GM12878 (cell line): ENCODE results near the gene AFF1. TPM values are rescaled to one million over a fixed set of nuclear protein-coding genes. Genes with fewer than 3 reads are reported as not detected.

ENCODE experiments used
- ATAC-seq: fragments of 200-7000 bp; cut with Tn5 transposase; 3 replicates; pipeline ENCODE4 v1.9.1; 2020; ENCODE audit warnings: mild to moderate bottlenecking, moderate library complexity
- BruUV-seq: library from RNA; stranded (reverse); fragments of 400-500 nt; replicated peaks from 2 replicates; lab custom pipeline; 2021; lab: Mats Ljungman, UMichigan
- CTCF ChIA-PET: fragments of 300-600 bp; sonication (Branson Sonifier 250); formaldehyde crosslinking; extraction: SDS; loops from one replicate; lab custom pipeline; 2021; ENCODE audit warnings: inconsistent platforms; lab: Yijun Ruan, JAX
- POLR2A ChIA-PET: fragments of 350-600 bp; formaldehyde crosslinking; extraction: SDS; loops from one replicate; lab custom pipeline; 2021; ENCODE audit warnings: inconsistent platforms; lab: Charles Lee
- RAD21 ChIA-PET: fragments of 300-600 bp; sonication (Branson Sonifier 250); formaldehyde crosslinking; loops from one replicate; lab custom pipeline; 2023; ENCODE audit warnings: antibody characterized with exemption; ENCODE audit not compliant: unreplicated experiment; lab: Charles Lee
- SMC1A ChIA-PET: fragments of 300-600 bp; sonication (Branson Sonifier 250); formaldehyde crosslinking; loops from one replicate; lab custom pipeline; 2023; ENCODE audit not compliant: unreplicated experiment, uncharacterized antibody; lab: Charles Lee
- DNase-seq: peaks from one replicate; pipeline ENCODE4 v3.0.0-alpha.2; 2011; ENCODE audit warnings: low read depth, low spot score
- FAIRE-seq: peaks from 3 replicates; lab custom pipeline; 2011; peaks lifted over from hg19 to GRCh38; lab: Jason Lieb, UNC
- H2AFZ ChIP-seq: 2 replicates; pipeline ENCODE4 v1.6.0; 2011; ENCODE audit warnings: low read depth, low read length, control low read depth; ENCODE audit not compliant: control insufficient read depth
- H3K27ac ChIP-seq: 2 replicates; pipeline ENCODE4 v1.5.1; 2011; ENCODE audit warnings: control low read depth; ENCODE audit not compliant: control insufficient read depth, insufficient read depth
- H3K27me3 ChIP-seq, 2 experiments: replicated peaks in 1 of 2; 2 replicates each; pipeline versions ENCODE4 v1.6.0 to v1.6.1; 2011; ENCODE audit warnings: low read length in 1 of 2; ENCODE audit not compliant: control insufficient read depth in 2 of 2, insufficient read depth in 2 of 2
- H3K36me3 ChIP-seq, 2 experiments: 2 replicates each; pipeline ENCODE4 v1.5.1; 2011; ENCODE audit warnings: low read length in 1 of 2; ENCODE audit not compliant: control insufficient read depth in 2 of 2, insufficient read depth in 2 of 2
- H3K4me1 ChIP-seq: 2 replicates; pipeline ENCODE4 v1.6.1; 2011; ENCODE audit warnings: mild to moderate bottlenecking, low read length, moderate library complexity, mixed read lengths; ENCODE audit not compliant: control insufficient read depth, insufficient read depth
- H3K4me2 ChIP-seq: 2 replicates; pipeline ENCODE4 v1.6.0; 2011; ENCODE audit warnings: control low read depth; ENCODE audit not compliant: control insufficient read depth, insufficient read depth
- H3K4me3 ChIP-seq: fragments of 200-600 bp; sonication (generic); 2 replicates; pipeline ENCODE4 v1.5.1; 2016
- H3K79me2 ChIP-seq: 2 replicates; pipeline ENCODE4 v1.6.0; 2011; ENCODE audit warnings: low read length; ENCODE audit not compliant: control insufficient read depth, insufficient read depth
- H3K9ac ChIP-seq: 2 replicates; pipeline ENCODE4 v1.8.0; 2011; ENCODE audit warnings: low read length, control low read depth, mixed read lengths; ENCODE audit not compliant: control insufficient read depth, insufficient read depth
- H3K9me3 ChIP-seq: replicated peaks from 3 replicates; pipeline ENCODE4 v1.5.1; 2011; ENCODE audit warnings: mild to moderate bottlenecking, low read length; ENCODE audit not compliant: control insufficient read depth, insufficient read depth
- H4K20me1 ChIP-seq: 2 replicates; pipeline ENCODE4 v1.6.0; 2011; ENCODE audit not compliant: control insufficient read depth, insufficient read depth
- CBFB ChIP-seq: IDR thresholded peaks from 2 replicates; pipeline ENCODE4 v1.6.1; 2016; ENCODE audit warnings: antibody characterized with exemption, low read depth
- CBX3 ChIP-seq: fragments of 200-600 bp; sonication (generic); IDR thresholded peaks from 2 replicates; pipeline ENCODE4 v1.6.1; 2016; ENCODE audit warnings: low read depth, borderline replicate concordance
- HDGF ChIP-seq: fragments of 450-650 bp; IDR thresholded peaks from 2 replicates; pipeline ENCODE4 v1.6.1; 2016; ENCODE audit warnings: antibody characterized with exemption
- IKZF1 ChIP-seq: fragments of 450-650 bp; conservative IDR thresholded peaks from 2 replicates; pipeline ENCODE4 v1.6.1; 2017; ENCODE audit warnings: antibody characterized with exemption, mild to moderate bottlenecking
- MTA2 ChIP-seq: fragments of 450-650 bp; IDR thresholded peaks from 2 replicates; pipeline ENCODE4 v1.6.1; 2016; ENCODE audit warnings: low read depth, mild to moderate bottlenecking, moderate library complexity
- NBN ChIP-seq: fragments of 450-650 bp; IDR thresholded peaks from 2 replicates; pipeline ENCODE4 v1.6.1; 2016
- PAX5 ChIP-seq: IDR thresholded peaks from 2 replicates; pipeline ENCODE4 v1.6.1; 2011; ENCODE audit warnings: low read depth, low read length, borderline replicate concordance
- RELA ChIP-seq: fragments of 450-650 bp; IDR thresholded peaks from 2 replicates; pipeline ENCODE4 v1.8.0; 2014; ENCODE audit warnings: borderline replicate concordance; ENCODE audit not compliant: partially characterized antibody
- SKIL ChIP-seq: fragments of 450-650 bp; IDR thresholded peaks from 2 replicates; pipeline ENCODE4 v1.6.1; 2017; ENCODE audit warnings: mild to moderate bottlenecking, low read depth, inconsistent platforms; ENCODE audit not compliant: poor library complexity, severe bottlenecking
- TARDBP ChIP-seq: IDR thresholded peaks from 2 replicates; pipeline ENCODE4 v1.6.1; 2016; ENCODE audit warnings: borderline replicate concordance
- TCF3 ChIP-seq: IDR thresholded peaks from 2 replicates; pipeline ENCODE4 v1.6.1; 2012; ENCODE audit warnings: low read depth, mild to moderate bottlenecking, low read length, borderline replicate concordance; ENCODE audit not compliant: insufficient read depth
- ZNF274 ChIP-seq: IDR thresholded peaks from one replicate; pipeline ENCODE4 v1.8.0; 2011; ENCODE audit not compliant: insufficient read length, insufficient read depth
- WGBS: methylation state at CpG from one replicate; pipeline ENCODE4 v1.1.6; 2016; ENCODE audit warnings: low lambda C conversion rate; ENCODE audit not compliant: insufficient replicate concordance, insufficient coverage; ENCODE audit errors: missing lambda C conversion rate; 5-methylcytosine and 5-hydroxymethylcytosine counted together
- in situ Hi-C: fragments of 300-500 bp; cut with MboI; formaldehyde crosslinking; loops from 9 replicates; pipeline ENCODE4 v1.14.3; 2018; ENCODE audit warnings: mixed read lengths
- intact Hi-C: fragments of 100-400 bp; cut with micrococcal nuclease; formaldehyde crosslinking; loops from one replicate; pipeline ENCODE4 v1.14.2; 2022; ENCODE audit not compliant: unreplicated experiment
- polyA plus RNA-seq, 11 experiments: library from polyadenylated mRNA; depleted of rRNA in 4 of 11; unstranded in 6 of 11; stranded (reverse) in 5 of 11; fragments of >200 nt; fragmentation: Nextera tagmentation in 4 of 11; fragmentation: Illumina TruSeq in 1 of 11; extraction: Ambion mirVana in 4 of 11; extraction: Trizol in 1 of 11; gene quantifications; 1 replicate in 1 of 11; 2 replicates in 10 of 11; pipeline versions ENCODE4 v1.2.1 to v1.2.3, GENCODE V29; 2011 to 2016; ENCODE audit warnings: inconsistent platforms in 2 of 11, missing spikeins in 2 of 11, low read depth in 1 of 11
- total RNA-seq, 4 experiments: library from RNA; depleted of rRNA in 3 of 4; stranded (reverse); fragments of >200 nt in 3 of 4; fragmentation: Illumina TruSeq in 1 of 4; extraction: Trizol in 1 of 4; gene quantifications; 2 replicates each; pipeline versions ENCODE4 v1.2.1 to v1.2.3, GENCODE V29; 2013 to 2021
- TF ChIP-seq, protein P1 (sequence below): fragments of 450-650 bp; formaldehyde crosslinking; IDR thresholded peaks from 2 replicates; pipeline ENCODE4 v1.4.0; 2020; ENCODE audit warnings: mild to moderate bottlenecking, moderate library complexity
- TF ChIP-seq, protein P2 (sequence below): fragments of 450-650 bp; IDR thresholded peaks from 2 replicates; pipeline ENCODE4 v1.6.1; 2017; ENCODE audit warnings: mild to moderate bottlenecking

Gene AFF1
- total and polyA plus RNA-seq, 10 of the 15 experiments (the other 5 are each of a cell fraction or from before 2014, with no cell fraction given) = 3.5 to 56.1 (median 21.5) TPM

- no peak for ATAC-seq
- 98% methylated on average over 3 of the region's 3 CpGs for WGBS
- no peak for TF ChIP-seq RELA
- no peak for TF ChIP-seq SKIL
- TF ChIP-seq MTA2 = no peak
- TF ChIP-seq TCF3 = no peak
- TF ChIP-seq, protein P1, sequence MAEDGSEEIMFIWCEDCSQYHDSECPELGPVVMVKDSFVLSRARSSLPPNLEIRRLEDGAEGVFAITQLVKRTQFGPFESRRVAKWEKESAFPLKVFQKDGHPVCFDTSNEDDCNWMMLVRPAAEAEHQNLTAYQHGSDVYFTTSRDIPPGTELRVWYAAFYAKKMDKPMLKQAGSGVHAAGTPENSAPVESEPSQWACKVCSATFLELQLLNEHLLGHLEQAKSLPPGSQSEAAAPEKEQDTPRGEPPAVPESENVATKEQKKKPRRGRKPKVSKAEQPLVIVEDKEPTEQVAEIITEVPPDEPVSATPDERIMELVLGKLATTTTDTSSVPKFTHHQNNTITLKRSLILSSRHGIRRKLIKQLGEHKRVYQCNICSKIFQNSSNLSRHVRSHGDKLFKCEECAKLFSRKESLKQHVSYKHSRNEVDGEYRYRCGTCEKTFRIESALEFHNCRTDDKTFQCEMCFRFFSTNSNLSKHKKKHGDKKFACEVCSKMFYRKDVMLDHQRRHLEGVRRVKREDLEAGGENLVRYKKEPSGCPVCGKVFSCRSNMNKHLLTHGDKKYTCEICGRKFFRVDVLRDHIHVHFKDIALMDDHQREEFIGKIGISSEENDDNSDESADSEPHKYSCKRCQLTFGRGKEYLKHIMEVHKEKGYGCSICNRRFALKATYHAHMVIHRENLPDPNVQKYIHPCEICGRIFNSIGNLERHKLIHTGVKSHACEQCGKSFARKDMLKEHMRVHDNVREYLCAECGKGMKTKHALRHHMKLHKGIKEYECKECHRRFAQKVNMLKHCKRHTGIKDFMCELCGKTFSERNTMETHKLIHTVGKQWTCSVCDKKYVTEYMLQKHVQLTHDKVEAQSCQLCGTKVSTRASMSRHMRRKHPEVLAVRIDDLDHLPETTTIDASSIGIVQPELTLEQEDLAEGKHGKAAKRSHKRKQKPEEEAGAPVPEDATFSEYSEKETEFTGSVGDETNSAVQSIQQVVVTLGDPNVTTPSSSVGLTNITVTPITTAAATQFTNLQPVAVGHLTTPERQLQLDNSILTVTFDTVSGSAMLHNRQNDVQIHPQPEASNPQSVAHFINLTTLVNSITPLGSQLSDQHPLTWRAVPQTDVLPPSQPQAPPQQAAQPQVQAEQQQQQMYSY (CRISPR knock-in tag) = no peak
- no peak for TF ChIP-seq IKZF1
- TF ChIP-seq CBX3 = no peak
- TF ChIP-seq, protein P2, sequence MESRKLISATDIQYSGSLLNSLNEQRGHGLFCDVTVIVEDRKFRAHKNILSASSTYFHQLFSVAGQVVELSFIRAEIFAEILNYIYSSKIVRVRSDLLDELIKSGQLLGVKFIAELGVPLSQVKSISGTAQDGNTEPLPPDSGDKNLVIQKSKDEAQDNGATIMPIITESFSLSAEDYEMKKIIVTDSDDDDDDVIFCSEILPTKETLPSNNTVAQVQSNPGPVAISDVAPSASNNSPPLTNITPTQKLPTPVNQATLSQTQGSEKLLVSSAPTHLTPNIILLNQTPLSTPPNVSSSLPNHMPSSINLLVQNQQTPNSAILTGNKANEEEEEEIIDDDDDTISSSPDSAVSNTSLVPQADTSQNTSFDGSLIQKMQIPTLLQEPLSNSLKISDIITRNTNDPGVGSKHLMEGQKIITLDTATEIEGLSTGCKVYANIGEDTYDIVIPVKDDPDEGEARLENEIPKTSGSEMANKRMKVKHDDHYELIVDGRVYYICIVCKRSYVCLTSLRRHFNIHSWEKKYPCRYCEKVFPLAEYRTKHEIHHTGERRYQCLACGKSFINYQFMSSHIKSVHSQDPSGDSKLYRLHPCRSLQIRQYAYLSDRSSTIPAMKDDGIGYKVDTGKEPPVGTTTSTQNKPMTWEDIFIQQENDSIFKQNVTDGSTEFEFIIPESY = no peak
- TF ChIP-seq CBFB = no peak
- TF ChIP-seq NBN = no peak
- no peak for TF ChIP-seq PAX5
- TF ChIP-seq TARDBP = no peak
- TF ChIP-seq HDGF = no peak
- no peak for TF ChIP-seq ZNF274
- TF ChIP-seq, all 136 proteins: peak for 0
Observed at GRCh38 chr4:87147116-87147515, 212.3 kb downstream of the AFF1 start.

More at GRCh38 chr4:87147116-87147515, 212.3 kb downstream of the AFF1 start:
- SMC1A ChIA-PET = interaction anchor here (1.4 to 1.6 kb wide), 3 partner anchors 90 to 225 kb away, joined by 5 to 8 read pairs (median 6); no protein-coding TSS in a partner anchor
- Histone ChIP-seq H4K20me1 (no peaks in the 10 kb centered on the region), H3K79me2 (no peaks in the 10 kb centered on the region), H3K4me2 (no peak overlapping the region), H3K36me3 (peaks cover 0 to 2% of the 10 kb centered on the region in 2 experiments; a peak in 1 of 4 replicates), H3K9ac (no peak overlapping the region), H2AFZ (no peak overlapping the region), H3K27me3 (no peaks in the 10 kb centered on the region), H3K27ac (no peak overlapping the region), H3K4me1 (no peaks in the 10 kb centered on the region), H3K4me3 (no peak overlapping the region), H3K9me3 (no peaks in the 10 kb centered on the region)
- intact Hi-C loops = no loop called here
- POLR2A ChIA-PET = no interaction called here
- no TSS peak for BruUV-seq
- in situ Hi-C loops = no loop called here
- CTCF ChIA-PET = interaction anchor here (1.1 to 2.4 kb wide), 4 partner anchors 67 to 228 kb away, joined by 3 to 13 read pairs (median 4); no protein-coding TSS in a partner anchor
- DNase-seq (no peak), FAIRE-seq (no peak)
- RAD21 ChIA-PET = no interaction called here
